Mesodermal cell (in vitro differentiated cells): ENCODE data around the gene HOXC9.

Experiments used
- H3K27ac ChIP-seq: 2 replicates; pipeline ENCODE4 v1.7.0; 2013; ENCODE audit warnings: mild to moderate bottlenecking, low read depth, low read length, moderate library complexity; ENCODE audit not compliant: severe bottlenecking
- H3K36me3 ChIP-seq: 2 replicates; pipeline ENCODE4 v1.7.1; 2013; ENCODE audit warnings: mild to moderate bottlenecking, low read length, moderate library complexity; ENCODE audit not compliant: control insufficient read depth, insufficient read depth
- H3K4me1 ChIP-seq: one replicate; pipeline ENCODE4 v1.7.1; 2013; ENCODE audit warnings: mild to moderate bottlenecking, low read length; ENCODE audit not compliant: insufficient read depth, control insufficient read depth, poor library complexity, severe bottlenecking
- H3K4me3 ChIP-seq: 2 replicates; pipeline ENCODE4 v1.7.0; 2013; ENCODE audit warnings: low read length, control low read depth, mild to moderate bottlenecking; ENCODE audit not compliant: insufficient read depth, poor library complexity, severe bottlenecking; ENCODE audit errors: extremely low read depth
- H3K9me3 ChIP-seq: 2 replicates; pipeline ENCODE4 v1.7.1; 2013; ENCODE audit warnings: mild to moderate bottlenecking, low read length, moderate library complexity; ENCODE audit not compliant: control insufficient read depth
- WGBS, 2 experiments: methylation state at CpG; one replicate each; pipeline ENCODE4 v1.1.5; 2013; ENCODE audit warnings: missing lambda C conversion rate in 2 of 2; ENCODE audit not compliant: insufficient coverage in 2 of 2; 5-methylcytosine and 5-hydroxymethylcytosine counted together

The HOXC9 gene

DNA sequence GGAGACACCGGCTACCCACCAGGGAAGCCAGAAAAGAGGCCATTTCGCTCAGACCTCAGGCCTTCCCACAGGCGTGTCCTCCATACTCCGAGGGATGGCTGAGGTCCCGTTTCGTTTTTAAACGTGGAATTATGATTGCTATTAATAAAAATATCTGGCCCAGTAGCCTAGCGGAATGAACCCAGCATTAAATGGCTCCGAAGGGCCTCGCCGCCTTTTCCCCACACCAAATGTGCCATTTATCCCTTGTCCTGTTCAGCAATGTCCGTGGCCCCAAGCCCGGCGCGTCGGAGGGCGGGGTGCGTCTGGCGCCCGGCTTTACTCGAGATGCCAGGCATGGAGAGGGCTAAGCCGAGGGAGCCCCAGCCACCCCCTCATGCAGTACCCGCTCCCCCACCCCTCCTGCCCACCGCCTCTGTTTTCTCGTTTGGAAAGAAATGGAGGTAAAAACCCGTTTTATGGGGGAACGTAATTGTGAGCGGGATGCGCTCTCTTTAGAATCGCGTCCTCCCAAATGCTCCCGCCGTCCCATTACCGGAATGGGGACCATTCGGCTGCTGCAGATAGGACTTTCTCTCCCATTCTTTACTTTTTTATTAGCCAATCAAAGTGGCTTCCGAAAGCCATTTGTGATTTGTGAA is 14.5 kb downstream of the HOXC9 start:
- H3K4me1 ChIP-seq, result peaks cover 15% of the 10 kb centered on the region
- no peak overlapping the region for H3K4me3 ChIP-seq
- H3K27ac ChIP-seq, result peak overlapping the region; percentile 59
- H3K9me3 ChIP-seq, result no peaks in the 10 kb centered on the region
- H3K36me3 ChIP-seq, result no peaks in the 10 kb centered on the region
- WGBS, 2 experiments, result 5 to 6% methylated on average over 13 to 28 of the region's 36 CpGs

DNA sequence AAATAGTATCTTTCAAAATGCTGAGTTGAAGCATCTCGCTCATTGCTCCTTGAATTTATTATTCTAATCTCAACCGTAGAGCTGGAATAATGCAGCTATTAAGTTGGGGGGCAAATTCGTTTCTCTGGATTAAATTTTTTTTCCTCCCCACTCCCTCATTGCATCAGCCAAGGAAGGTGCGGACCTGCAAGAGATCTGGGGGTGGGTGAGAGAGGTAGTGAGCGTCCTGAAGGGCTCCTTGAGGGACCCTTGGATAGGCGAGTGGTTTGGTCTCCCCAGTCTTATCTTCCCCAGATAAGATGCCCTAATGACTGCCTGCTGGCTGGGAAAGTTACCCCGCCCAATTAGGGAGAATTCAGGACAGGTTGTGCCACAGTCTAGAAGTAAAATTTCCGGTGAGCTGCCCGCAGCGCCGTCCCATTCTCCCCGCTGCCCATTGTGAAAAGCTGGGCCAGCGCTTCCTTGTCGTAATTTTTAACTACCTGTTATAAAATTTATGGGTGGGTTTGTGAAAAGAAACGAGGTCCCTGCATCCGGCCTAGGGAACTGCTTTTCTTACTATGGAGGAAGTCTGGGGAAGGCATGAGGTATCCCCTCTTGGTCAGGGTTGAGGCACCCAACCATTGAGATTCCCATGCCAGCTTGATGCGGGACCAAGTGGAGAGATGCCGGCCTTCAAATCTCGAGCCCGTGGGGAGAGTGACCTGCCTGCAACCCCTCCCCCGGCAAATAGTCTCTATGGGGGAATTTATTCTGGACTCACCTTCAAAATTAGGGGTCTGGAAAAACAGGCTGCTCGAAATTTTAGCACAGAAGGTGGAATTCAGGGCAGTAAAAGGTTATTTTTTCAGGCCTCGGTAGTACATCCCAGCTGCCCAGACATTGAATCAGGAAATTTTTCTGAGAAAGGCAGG is 15.3 kb downstream of the HOXC9 start:
- no peak overlapping the region for H3K27ac ChIP-seq
- H3K4me3 ChIP-seq, result no peak overlapping the region
- 10 to 22% methylated on average over 6 to 20 of the region's 23 CpGs for WGBS, 2 experiments

DNA sequence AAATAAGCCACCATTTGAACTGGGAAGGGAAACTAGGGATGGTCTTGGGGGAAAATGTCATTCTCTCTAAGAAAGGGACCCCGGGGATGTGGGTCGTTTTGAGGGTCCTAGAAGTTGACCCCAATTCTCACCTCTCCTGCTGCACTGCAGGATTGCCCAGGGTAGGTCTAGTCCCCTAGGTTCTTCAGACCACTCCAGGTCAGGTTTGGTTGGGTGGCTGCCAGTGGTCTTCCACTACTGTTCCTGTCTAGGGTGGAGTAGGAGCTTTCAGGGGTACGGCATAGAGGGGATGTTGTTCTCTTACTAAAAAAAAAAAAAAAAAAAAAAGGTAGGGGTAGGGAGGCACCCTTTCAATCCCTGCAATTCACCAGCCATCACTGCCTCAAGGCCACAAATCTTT is 16.1 kb downstream of the HOXC9 start:
- H3K36me3 ChIP-seq, result no peaks in the 10 kb centered on the region
- no peak overlapping the region for H3K4me3 ChIP-seq
- peaks cover 18% of the 10 kb centered on the region for H3K4me1 ChIP-seq
- H3K27ac ChIP-seq, result no peak overlapping the region
- H3K9me3 ChIP-seq, result no peaks in the 10 kb centered on the region
- 0% methylated on average over 1 of the region's 3 CpGs; no CpG with 5 or more reads in 1 of the 2 experiments for WGBS, 2 experiments

More for the DNA sequence above, 15.3 kb downstream of the HOXC9 start:
- H3K36me3 ChIP-seq, result no peaks in the 10 kb centered on the region
- H3K4me1 ChIP-seq, result peaks cover 15% of the 10 kb centered on the region
- H3K9me3 ChIP-seq, result no peaks in the 10 kb centered on the region

GRCh38 chr12:54016478-54016964 is 16.6 kb downstream of the HOXC9 start:
- 2 to 3% methylated on average over 14 to 16 of the region's 25 CpGs for WGBS, 2 experiments
- Histone ChIP-seq H3K4me1 (peaks cover 18% of the 10 kb centered on the region), H3K4me3 (peak overlapping the region; percentile 37), H3K9me3 (no peaks in the 10 kb centered on the region), H3K27ac (no peak overlapping the region), H3K36me3 (no peaks in the 10 kb centered on the region)

GRCh38 chr12:54017027-54017788 is 17.2 kb downstream of the HOXC9 start:
- 2 to 4% methylated on average over 15 to 17 of the region's 24 CpGs for WGBS, 2 experiments
- Histone ChIP-seq H3K27ac (no peak overlapping the region), H3K4me3 (peak overlapping the region; percentile 37), H3K36me3 (no peaks in the 10 kb centered on the region), H3K4me1 (peaks cover 18% of the 10 kb centered on the region), H3K9me3 (no peaks in the 10 kb centered on the region)

DNA sequence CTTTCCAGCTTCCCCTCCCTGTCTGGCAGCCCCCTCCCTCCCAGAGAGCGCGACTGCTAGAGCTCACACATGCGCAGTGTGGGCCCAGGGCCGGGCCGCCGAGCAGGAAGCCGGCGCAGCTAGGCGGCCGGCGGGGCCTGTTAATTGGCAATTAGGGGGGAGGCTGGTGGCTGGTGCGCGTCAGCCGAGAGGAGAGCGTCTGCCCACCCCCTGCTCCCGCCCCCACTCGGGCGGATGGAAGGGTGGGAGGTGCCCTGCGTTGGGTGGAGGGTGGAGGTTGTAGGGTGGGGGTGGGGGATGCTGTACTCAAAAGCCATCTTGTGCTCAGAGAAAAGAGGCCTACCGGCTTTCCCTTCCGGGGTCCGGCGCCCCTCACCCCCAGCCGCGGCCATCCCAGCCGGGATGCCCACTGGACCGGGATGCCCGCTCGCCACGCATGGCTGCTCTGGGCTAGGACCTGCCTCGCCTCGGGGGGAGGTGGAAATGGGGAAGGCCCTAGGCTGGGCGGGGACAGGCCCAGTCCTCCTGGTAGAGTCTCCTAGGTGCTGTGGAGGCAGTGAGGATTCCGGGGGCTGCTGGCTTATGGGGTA is 18.0 kb downstream of the HOXC9 start:
- no peaks in the 10 kb centered on the region for H3K9me3 ChIP-seq
- H3K27ac ChIP-seq, result peak overlapping the region; percentile 66
- WGBS, 2 experiments, result 3% methylated on average over 8 to 18 of the region's 34 CpGs
- H3K4me3 ChIP-seq, result peak overlapping the region; percentile 37
- H3K4me1 ChIP-seq, result peaks cover 14% of the 10 kb centered on the region
- H3K36me3 ChIP-seq, result no peaks in the 10 kb centered on the region

DNA sequence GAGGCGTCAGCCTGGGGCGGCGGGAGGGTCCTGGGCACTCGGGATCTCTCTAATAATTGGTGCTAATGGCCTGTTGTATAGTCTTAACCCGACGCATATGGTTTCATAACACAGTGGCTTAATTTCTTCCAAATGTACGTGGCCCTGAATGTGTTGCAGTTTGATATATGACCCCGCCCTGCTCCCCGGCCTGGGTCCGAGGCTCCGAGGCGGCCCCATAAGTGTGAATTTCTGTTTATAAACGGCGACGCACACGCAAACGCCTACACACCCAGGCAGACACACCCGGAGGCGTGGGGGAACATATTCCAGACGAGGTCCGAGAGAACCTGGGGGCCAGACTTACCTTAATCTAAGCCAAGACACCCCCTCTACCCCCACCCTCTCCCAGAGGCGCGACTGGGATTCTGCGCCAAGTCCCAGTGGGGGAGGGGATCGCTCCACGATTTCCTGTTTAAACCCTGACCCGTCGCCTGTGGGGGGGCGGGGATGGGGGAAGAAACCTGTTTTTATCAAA is 18.6 kb downstream of the HOXC9 start:
- no peaks in the 10 kb centered on the region for H3K9me3 ChIP-seq
- peak overlapping the region; percentile 37 for H3K4me3 ChIP-seq
- 5 to 9% methylated on average over 8 to 10 of the region's 29 CpGs for WGBS, 2 experiments
- H3K36me3 ChIP-seq, result no peaks in the 10 kb centered on the region
- H3K27ac ChIP-seq, result peak overlapping the region; percentile 66
- H3K4me1 ChIP-seq, result peaks cover 9% of the 10 kb centered on the region

DNA sequence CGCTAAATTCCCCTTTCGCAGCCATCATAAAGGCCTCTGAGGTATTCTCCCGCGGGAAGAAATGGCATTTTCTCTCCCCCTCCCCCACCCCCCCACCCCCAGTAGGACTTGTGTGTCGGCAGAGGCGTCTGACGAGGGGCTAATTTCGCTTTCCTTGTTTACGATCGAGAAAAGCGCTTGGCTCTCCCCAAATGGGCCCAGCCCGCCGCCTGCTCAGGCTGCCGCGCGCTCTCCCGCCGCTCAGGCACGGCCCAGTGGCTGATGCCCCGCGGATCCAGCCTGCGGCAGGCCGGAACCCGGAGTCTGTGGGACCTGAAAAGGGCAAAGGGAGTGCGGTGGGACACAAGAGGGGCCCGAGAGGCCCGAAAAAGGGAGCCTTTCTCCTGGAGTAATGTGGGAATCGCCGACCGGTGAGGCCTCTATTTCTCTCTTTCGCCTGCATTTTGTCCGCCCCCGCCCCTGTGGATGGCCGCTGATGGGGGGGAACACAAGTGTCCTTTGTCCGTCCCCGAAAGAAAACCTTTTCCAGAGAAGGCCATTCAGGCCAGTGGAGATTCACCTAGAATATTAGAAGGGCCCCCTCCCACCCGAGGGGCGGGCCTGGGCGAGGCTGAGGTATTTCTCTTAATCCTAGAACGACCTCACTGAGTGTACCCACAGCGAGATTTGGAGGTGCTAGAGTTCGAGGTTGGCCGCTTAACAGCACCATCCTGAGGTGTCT is 19.3 kb downstream of the HOXC9 start:
- H3K9me3 ChIP-seq, result no peaks in the 10 kb centered on the region
- H3K4me1 ChIP-seq, result peaks cover 9% of the 10 kb centered on the region
- 3 to 6% methylated on average over 22 to 29 of the region's 43 CpGs for WGBS, 2 experiments
- H3K4me3 ChIP-seq, result peak overlapping the region; percentile 37
- H3K36me3 ChIP-seq, result no peaks in the 10 kb centered on the region
- peak overlapping the region; percentile 84 for H3K27ac ChIP-seq

DNA sequence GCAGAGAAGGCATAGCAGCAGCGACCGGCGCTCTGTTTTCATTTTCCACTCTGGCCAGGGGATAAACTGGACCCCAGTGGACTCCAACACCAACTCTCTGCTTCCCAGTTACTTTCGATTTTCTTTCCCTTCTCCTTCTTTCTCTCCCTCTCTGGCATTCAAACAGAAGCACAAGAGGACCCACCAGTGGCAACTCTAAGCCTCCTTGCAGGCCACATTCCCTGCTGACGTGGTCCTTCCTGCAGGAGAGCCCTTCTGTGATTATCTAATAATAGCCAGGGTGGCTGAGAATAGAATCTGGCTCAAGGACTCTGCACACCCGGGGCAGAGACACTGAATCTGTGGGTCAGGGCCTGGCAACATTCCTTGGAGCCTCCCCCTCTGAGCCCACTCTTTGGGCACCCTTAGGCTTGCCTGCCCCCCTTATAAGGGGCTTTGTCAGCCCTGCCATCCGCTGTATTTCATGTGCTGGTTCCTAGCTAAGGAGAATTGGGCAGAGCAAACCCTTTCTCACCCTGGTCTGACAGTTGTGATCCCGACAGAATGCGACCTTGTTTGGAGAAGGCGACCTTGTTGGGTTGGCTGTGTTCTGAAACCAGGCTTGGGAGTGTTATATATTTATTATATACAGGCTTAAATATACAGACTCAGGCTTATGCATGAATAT is 20.1 kb downstream of the HOXC9 start:
- Histone ChIP-seq H3K27ac (peak overlapping the region; percentile 84), H3K9me3 (no peaks in the 10 kb centered on the region), H3K4me1 (peaks cover 9% of the 10 kb centered on the region), H3K4me3 (peak overlapping the region; percentile 36), H3K36me3 (no peaks in the 10 kb centered on the region)
- 4 to 7% methylated on average over 7 of the region's 10 CpGs for WGBS, 2 experiments
